Raji (cell line): ENCODE results near the gene WNT3.

ENCODE experiments used
- POLR2A ChIP-seq: IDR thresholded peaks from 2 replicates; pipeline ENCODE4 v1.6.1; 2011; ENCODE audit warnings: low read depth, low read length, control low read depth; ENCODE audit not compliant: insufficient read depth

The WNT3 gene

GRCh38 chr17:46777943-46778915 is 40.3 kb downstream of the WNT3 start:
- TF ChIP-seq POLR2A = no peak

DNA sequence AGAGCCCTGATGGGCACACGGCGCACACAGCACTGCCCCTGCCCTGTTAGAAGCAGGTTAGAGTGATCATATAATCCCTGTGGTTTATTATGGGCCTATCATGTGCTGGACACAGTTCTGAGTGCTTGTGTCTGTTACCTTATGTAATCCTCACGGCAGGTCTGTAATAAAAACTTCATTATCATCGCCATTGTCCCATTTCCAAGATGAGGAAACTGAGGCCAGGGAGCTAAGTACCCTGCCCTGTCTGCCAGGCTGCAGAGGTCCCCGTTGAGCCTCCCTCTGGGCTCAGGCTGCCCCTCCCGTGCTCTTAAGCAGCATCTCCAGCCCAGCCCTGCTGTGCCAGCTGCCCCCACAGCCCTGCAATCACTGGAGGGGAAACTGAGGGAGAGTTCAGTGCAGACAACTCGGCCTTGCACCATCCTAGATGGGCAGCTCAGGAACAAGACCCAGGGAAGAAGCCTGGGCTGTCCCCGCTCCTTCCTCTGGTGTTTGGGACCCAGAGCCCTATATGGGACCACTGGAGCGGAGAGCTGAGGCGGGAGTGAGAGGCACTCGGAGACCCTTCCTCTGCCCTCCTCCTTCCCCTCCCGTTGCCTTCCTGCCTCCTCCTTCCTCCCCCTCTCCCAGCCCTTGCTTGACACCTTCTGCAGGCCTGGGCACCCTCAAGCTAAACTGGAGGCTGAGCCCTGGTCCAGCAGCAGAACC is 42.0 kb downstream of the WNT3 start:
- no peak for TF ChIP-seq POLR2A

GRCh38 chr17:46774108-46774737 is 44.3 kb downstream of the WNT3 start:
- TF ChIP-seq POLR2A = no peak

DNA sequence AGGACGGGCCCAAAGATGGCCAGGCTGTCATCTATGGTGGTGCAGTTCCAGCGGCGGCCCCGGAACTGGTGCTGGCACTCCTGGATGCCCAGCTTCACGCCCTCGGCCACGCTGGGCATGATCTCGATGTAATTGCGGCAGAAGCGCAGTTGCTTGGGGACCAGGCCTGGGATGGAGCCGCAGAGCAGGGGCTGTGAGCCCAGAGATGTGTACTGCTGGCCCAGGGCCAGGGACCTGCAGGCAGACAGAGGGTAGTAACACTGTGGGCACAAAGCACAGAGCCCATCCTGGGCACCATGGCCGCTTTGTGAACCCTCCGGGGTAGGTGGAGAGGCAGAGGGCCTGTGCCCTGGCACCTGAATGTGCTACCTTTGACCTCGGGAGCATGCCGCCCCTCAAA is 44.8 kb downstream of the WNT3 start:
- no peak for TF ChIP-seq POLR2A

GRCh38 chr17:46773221-46773605 is 45.3 kb downstream of the WNT3 start:
- no peak for TF ChIP-seq POLR2A

DNA sequence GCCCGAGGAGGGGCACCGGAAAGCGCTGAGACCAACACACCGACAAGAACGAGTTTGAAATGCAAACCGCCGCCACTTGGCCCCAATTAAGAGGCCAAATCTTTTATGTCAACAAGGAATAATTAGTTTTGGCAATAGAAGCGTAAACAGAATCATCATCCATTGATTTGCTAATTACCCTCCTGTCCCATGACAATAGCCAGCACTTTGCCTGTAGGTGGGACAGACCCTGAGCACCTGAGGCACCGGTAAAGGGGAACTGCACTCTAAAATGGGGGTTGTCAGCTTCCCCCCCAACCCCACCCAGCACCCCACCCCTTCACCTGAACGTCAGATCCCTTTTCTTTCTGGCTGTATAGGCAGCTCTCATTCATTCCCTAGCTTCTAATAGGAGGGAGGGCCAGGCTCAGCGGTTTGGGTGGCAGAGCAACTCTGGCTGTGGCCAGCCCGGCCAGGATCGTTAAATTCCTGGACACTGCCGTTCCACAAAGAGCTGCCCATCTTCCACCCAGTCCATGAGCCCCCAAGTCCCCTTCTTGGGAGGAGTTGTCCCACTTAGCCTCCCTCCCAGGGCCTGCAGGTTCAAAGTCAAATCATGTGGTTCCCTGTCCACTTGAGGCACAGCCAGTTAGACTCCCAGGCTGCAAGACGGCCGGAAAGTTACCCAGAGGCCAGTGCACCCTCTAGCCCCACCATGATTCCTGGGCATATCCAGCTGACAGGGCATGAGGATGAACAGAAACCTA is 45.8 kb downstream of the WNT3 start:
- TF ChIP-seq POLR2A = 0 out of 2 replicates have a peak, but pooled peaks have one; percentile 11

GRCh38 chr17:46771561-46772474 is 46.7 kb downstream of the WNT3 start:
- TF ChIP-seq POLR2A = no peak

GRCh38 chr17:46770818-46771560 is 47.5 kb downstream of the WNT3 start:
- TF ChIP-seq POLR2A = peak; percentile 49

GRCh38 chr17:46770439-46770817 is 48.1 kb downstream of the WNT3 start:
- TF ChIP-seq POLR2A = no peak

GRCh38 chr17:46769531-46770438 is 48.7 kb downstream of the WNT3 start:
- TF ChIP-seq POLR2A = no peak

DNA sequence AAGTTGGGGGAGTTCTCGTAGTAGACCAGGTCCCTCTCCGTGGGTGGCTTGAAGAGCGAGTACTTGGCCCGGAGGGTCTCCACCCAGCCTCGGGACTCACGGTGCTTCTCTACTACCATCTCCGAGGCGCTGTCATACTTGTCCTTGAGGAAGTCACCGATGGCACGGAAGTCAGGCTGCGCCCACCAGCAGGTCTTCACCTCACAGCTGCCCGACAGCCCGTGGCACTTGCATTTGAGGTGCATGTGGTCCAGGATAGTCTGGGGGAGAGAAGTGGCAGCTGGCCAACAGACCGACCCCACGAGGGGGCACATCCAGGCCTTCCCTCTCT is 50.0 kb downstream of the WNT3 start:
- TF ChIP-seq POLR2A = no peak

DNA sequence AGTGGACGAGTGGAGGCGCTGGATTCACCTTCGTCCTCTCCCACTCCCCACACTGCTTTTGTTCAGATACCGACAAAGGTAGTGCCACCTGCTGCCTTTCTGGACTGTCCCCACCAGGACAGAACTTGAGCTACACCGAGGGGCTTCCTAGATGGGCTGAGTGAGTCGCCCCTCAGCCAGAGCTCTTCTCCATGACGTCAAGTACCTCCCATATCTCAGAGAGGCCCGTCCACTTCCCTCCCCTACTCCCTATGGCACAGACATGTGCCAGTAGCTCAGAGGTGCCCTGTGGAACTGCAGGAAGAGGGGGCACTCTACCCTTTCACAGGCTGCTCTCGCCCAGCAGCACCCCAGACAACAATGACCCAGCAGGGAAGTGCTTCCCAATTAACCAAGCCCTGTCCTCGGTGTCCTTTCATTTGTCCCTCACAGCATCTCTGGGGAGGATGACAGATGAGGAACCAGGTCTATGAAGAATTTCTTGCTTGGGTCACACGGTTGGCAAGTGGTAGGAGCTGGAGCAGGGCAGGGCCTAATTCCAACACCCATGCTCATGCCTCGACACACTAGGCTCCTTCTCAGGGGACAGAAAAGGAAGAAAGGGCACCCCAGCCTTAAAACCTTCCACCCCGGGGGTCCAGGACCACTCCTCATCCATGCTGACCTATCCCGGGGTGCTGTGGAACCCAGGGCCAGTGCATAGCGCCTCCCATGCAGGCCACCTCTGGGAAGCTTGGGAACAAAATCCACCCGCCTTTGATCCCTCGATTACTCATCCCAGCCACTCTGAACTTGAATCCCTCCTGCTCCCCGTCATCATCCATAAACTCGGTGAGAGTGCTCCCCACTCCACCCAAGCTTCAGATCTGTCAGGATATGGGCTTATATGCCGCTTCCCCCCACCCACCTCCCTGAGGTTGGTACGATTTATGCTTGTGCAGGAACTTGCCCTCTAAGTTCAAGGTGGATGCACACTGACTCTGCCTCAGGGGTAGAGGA is 51.7 kb downstream of the WNT3 start:
- no peak for TF ChIP-seq POLR2A

- no peak for TF ChIP-seq POLR2A
Observed at GRCh38 chr17:46765453-46765852, 53.0 kb downstream of the WNT3 start.
